WERI-Rb-1 (cell line): Measurements from ENCODE around the gene OASL.

Experiments
- DNase-seq: peaks from one replicate; pipeline ENCODE4 v3.0.0-alpha.2; 2020
- H3K27ac ChIP-seq: fragments of 250-450 bp; sonication (Bioruptor Pico); 2 replicates; pipeline ENCODE4 v1.5.1; 2020; ENCODE audit warnings: mild to moderate bottlenecking, moderate library complexity
- H3K27me3 ChIP-seq: fragments of 250-450 bp; sonication (Bioruptor Pico); 2 replicates; pipeline ENCODE4 v1.5.1; 2021; ENCODE audit warnings: mild to moderate bottlenecking, low read depth, moderate library complexity; ENCODE audit not compliant: insufficient read depth, severe bottlenecking
- H3K36me3 ChIP-seq: fragments of 250-450 bp; sonication (Bioruptor Pico); 2 replicates; pipeline ENCODE4 v1.5.1; 2020; ENCODE audit warnings: mild to moderate bottlenecking, moderate library complexity
- H3K4me3 ChIP-seq: 2 replicates; pipeline ENCODE4 v1.5.1; 2011; ENCODE audit warnings: low read depth, mild to moderate bottlenecking, control low read depth, low read length
- H3K9me3 ChIP-seq: fragments of 250-450 bp; sonication (Bioruptor Pico); 2 replicates; pipeline ENCODE4 v1.5.1; 2021; ENCODE audit warnings: mild to moderate bottlenecking, moderate library complexity; ENCODE audit not compliant: severe bottlenecking
- TF ChIP-seq, protein P1 (sequence below): IDR thresholded peaks from 2 replicates; pipeline ENCODE4 v1.5.1; 2011; ENCODE audit warnings: low read depth, mild to moderate bottlenecking, control low read depth, inconsistent platforms, low read length

Gene OASL

GRCh38 chr12:120999191-121000120 is 39.6 kb downstream of the OASL start:
- Histone ChIP-seq H3K36me3 (peaks cover 13% of the 10 kb centered on the region), H3K27ac (no peak overlapping the region), H3K4me3 (no peak overlapping the region), H3K27me3 (no peaks in the 10 kb centered on the region), H3K9me3 (no peaks in the 10 kb centered on the region)
- TF ChIP-seq, protein P1, sequence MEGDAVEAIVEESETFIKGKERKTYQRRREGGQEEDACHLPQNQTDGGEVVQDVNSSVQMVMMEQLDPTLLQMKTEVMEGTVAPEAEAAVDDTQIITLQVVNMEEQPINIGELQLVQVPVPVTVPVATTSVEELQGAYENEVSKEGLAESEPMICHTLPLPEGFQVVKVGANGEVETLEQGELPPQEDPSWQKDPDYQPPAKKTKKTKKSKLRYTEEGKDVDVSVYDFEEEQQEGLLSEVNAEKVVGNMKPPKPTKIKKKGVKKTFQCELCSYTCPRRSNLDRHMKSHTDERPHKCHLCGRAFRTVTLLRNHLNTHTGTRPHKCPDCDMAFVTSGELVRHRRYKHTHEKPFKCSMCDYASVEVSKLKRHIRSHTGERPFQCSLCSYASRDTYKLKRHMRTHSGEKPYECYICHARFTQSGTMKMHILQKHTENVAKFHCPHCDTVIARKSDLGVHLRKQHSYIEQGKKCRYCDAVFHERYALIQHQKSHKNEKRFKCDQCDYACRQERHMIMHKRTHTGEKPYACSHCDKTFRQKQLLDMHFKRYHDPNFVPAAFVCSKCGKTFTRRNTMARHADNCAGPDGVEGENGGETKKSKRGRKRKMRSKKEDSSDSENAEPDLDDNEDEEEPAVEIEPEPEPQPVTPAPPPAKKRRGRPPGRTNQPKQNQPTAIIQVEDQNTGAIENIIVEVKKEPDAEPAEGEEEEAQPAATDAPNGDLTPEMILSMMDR, result no peak
- no peak for DNase-seq

DNA sequence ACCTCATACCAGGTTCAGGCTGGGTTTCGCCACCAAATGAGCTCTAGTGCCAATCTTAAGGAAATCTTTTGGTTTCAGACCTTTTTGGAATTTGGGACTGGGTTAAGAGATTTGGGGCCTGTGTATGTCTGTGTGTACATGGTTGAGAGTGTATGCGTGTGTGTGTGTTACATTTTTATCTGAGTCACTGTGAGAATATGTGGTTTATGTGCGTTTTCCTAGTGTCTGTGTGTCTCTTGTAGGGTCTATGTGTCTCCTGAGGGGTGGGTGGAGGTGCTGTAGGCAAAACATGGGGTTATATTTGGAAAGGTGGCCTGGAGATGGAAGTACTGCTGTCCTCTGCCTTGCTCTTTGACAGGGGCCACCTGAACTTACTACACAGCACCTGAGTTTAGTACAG is 40.6 kb downstream of the OASL start:
- no peak for DNase-seq
- TF ChIP-seq, protein P1, result no peak

DNA sequence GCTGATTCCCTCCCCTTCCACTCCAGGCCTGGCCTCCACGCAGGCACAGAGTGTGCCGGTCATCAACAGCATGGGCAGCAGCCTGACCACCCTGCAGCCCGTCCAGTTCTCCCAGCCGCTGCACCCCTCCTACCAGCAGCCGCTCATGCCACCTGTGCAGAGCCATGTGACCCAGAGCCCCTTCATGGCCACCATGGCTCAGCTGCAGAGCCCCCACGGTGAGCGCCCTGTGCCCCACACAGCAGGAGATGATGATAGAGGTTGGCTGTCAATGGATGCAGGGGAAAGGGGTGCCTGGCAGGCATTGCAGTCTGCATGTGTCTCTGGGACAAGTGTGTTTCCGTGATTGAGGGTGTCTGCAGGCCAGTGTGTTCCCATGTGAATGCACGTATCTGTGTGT is 41.6 kb downstream of the OASL start:
- TF ChIP-seq, protein P1, result no peak
- H3K27ac ChIP-seq, result no peak overlapping the region
- H3K36me3 ChIP-seq, result no peaks in the 10 kb centered on the region
- DNase-seq, result no peak
- H3K4me3 ChIP-seq, result no peak overlapping the region
- no peaks in the 10 kb centered on the region for H3K9me3 ChIP-seq
- H3K27me3 ChIP-seq, result peaks cover 6% of the 10 kb centered on the region

More for the DNA sequence above, 40.6 kb downstream of the OASL start:
- Histone ChIP-seq H3K27ac (no peak overlapping the region), H3K9me3 (no peaks in the 10 kb centered on the region), H3K27me3 (peaks cover 2% of the 10 kb centered on the region), H3K4me3 (no peak overlapping the region), H3K36me3 (peaks cover 4% of the 10 kb centered on the region)

DNA sequence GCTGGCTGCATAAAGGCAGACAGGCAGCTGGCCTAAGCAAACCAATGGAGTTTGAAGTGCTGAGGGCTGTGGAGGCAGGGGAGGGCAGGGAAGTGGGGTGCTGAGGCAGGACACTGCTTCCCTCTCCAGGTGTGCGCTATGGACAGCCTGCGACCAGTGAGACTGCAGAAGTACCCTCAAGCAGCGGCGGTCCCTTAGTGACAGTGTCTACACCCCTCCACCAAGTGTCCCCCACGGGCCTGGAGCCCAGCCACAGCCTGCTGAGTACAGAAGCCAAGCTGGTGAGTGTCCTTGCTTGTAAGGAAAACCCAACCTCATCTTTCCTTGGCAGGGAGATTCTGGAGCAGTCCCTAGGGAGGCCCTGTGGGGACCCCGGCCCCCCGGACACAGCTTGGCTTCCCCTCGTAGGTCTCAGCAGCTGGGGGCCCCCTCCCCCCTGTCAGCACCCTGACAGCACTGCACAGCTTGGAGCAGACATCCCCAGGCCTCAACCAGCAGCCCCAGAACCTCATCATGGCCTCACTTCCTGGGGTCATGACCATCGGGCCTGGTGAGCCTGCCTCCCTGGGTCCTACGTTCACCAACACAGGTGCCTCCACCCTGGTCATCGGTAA is 42.8 kb downstream of the OASL start:
- TF ChIP-seq, protein P1, result no peak
- no peak overlapping the region for H3K4me3 ChIP-seq
- no peaks in the 10 kb centered on the region for H3K36me3 ChIP-seq
- H3K27ac ChIP-seq, result no peak overlapping the region
- no peak for DNase-seq
- no peaks in the 10 kb centered on the region for H3K9me3 ChIP-seq
- H3K27me3 ChIP-seq, result peaks cover 6% of the 10 kb centered on the region

- no peak overlapping the region for H3K4me3 ChIP-seq
- no peak for DNase-seq
- H3K27me3 ChIP-seq, result peaks cover 6% of the 10 kb centered on the region
- no peaks in the 10 kb centered on the region for H3K9me3 ChIP-seq
- no peak overlapping the region for H3K27ac ChIP-seq
- H3K36me3 ChIP-seq, result no peaks in the 10 kb centered on the region
- TF ChIP-seq, protein P1, result no peak
These were observed 44.3 kb downstream of the OASL start for GRCh38 chr12:120994589-120995337.
